Neural cell (in vitro differentiated cells): Measurements from ENCODE around the gene METRN. TPM values are rescaled to one million over a fixed set of nuclear protein-coding genes. Genes with fewer than 3 reads are reported as not detected.
A peak's percentile ranks its signal among the peaks of the same experiment; 100 is the strongest.

Source experiments
- H2AFZ ChIP-seq: fragments of 200-600, 300-800 bp; sonication (generic), shearing (Covaris generic); 2 replicates; pipeline ENCODE4 v1.6.0; 2014; ENCODE audit warnings: low read depth, mild to moderate bottlenecking, antibody characterized with exemption, low read length, moderate library complexity
- H3F3A ChIP-seq: fragments of 200-600 bp; shearing (Covaris generic); 2 replicates; pipeline ENCODE4 v1.6.1; 2016; ENCODE audit warnings: mild to moderate bottlenecking, moderate library complexity, mixed read lengths, antibody characterized with exemption, low read length; ENCODE audit not compliant: insufficient read depth, poor library complexity, severe bottlenecking
- H3K27ac ChIP-seq: fragments of 200-600, 300-800 bp; sonication (generic), shearing (Covaris generic); 2 replicates; pipeline ENCODE4 v1.5.1; 2014; ENCODE audit warnings: mild to moderate bottlenecking, low read length, moderate library complexity
- H3K27me3 ChIP-seq: fragments of 300-800, 200-600 bp; sonication (generic), shearing (Covaris generic); 2 replicates; pipeline ENCODE4 v1.6.0; 2014; ENCODE audit warnings: mild to moderate bottlenecking, low read depth, low read length, moderate library complexity; ENCODE audit not compliant: insufficient read depth
- H3K36me3 ChIP-seq: fragments of 300-800, 200-600 bp; sonication (generic), shearing (Covaris generic); 2 replicates; pipeline ENCODE4 v1.5.1; 2014; ENCODE audit warnings: mild to moderate bottlenecking, antibody characterized with exemption, low read length, moderate library complexity; ENCODE audit not compliant: insufficient read depth
- H3K4me2 ChIP-seq: fragments of 300-800, 200-600 bp; sonication (generic), shearing (Covaris generic); 2 replicates; pipeline ENCODE4 v1.6.0; 2014; ENCODE audit warnings: mild to moderate bottlenecking, low read length
- H3K4me3 ChIP-seq: fragments of 300-800, 200-600 bp; sonication (generic), shearing (Covaris generic); 2 replicates; pipeline ENCODE4 v1.5.1; 2014; ENCODE audit warnings: mild to moderate bottlenecking, low read length, moderate library complexity
- H3K79me2 ChIP-seq: fragments of 200-600 bp; shearing (Covaris generic); replicated peaks from 2 replicates; pipeline ENCODE4 v1.6.0; 2014; ENCODE audit warnings: mild to moderate bottlenecking, low read length, moderate library complexity; ENCODE audit not compliant: insufficient read depth
- H3K9ac ChIP-seq: fragments of 300-800, 200-600 bp; sonication (generic), shearing (Covaris generic); 2 replicates; pipeline ENCODE4 v1.6.1; 2016; ENCODE audit warnings: mild to moderate bottlenecking, low read length, mixed read lengths
- H3K9me2 ChIP-seq: fragments of 200-600 bp; shearing (Covaris generic); 2 replicates; pipeline ENCODE4 v1.6.1; 2016; ENCODE audit warnings: mild to moderate bottlenecking, low read length, mixed read lengths; ENCODE audit not compliant: insufficient read depth
- H3K9me3 ChIP-seq: fragments of 200-600, 300-800 bp; sonication (generic), shearing (Covaris generic); 2 replicates; pipeline ENCODE4 v1.6.1; 2016; ENCODE audit warnings: mild to moderate bottlenecking, mixed run types, low read length, moderate library complexity, mixed read lengths
- H4K20me1 ChIP-seq: fragments of 200-600 bp; shearing (Covaris generic); 2 replicates; pipeline ENCODE4 v1.6.1; 2016; ENCODE audit warnings: mild to moderate bottlenecking, mixed run types; ENCODE audit not compliant: insufficient read depth
- CTCF ChIP-seq: fragments of 450-650 bp; IDR thresholded peaks from 2 replicates; pipeline ENCODE4 v1.5.1; 2014; ENCODE audit warnings: antibody characterized with exemption, mild to moderate bottlenecking, moderate library complexity; ENCODE audit not compliant: poor library complexity, severe bottlenecking
- EP300 ChIP-seq: fragments of 450-650 bp; conservative IDR thresholded peaks from 2 replicates; pipeline ENCODE4 v1.6.1; 2014; ENCODE audit warnings: antibody characterized with exemption, mild to moderate bottlenecking, moderate library complexity; ENCODE audit not compliant: poor library complexity, severe bottlenecking
- EZH2 ChIP-seq: fragments of 200-600, 300-800 bp; shearing (Covaris generic), sonication (generic); IDR thresholded peaks from 2 replicates; pipeline ENCODE4 v1.6.1; 2014; ENCODE audit warnings: antibody characterized with exemption, low read length, borderline replicate concordance, mild to moderate bottlenecking; ENCODE audit not compliant: insufficient read depth, poor library complexity, severe bottlenecking
- MXI1 ChIP-seq: fragments of 450-650 bp; conservative IDR thresholded peaks from 2 replicates; pipeline ENCODE4 v1.6.1; 2014; ENCODE audit warnings: antibody characterized with exemption, mild to moderate bottlenecking; ENCODE audit not compliant: poor library complexity, severe bottlenecking
- POLR2AphosphoS5 ChIP-seq: IDR thresholded peaks from 2 replicates; pipeline ENCODE4 v1.6.1; 2012
- RAD21 ChIP-seq: fragments of 450-650 bp; conservative IDR thresholded peaks from 2 replicates; pipeline ENCODE4 v1.6.1; 2014; ENCODE audit warnings: antibody characterized with exemption, mild to moderate bottlenecking, moderate library complexity
- REST ChIP-seq: IDR thresholded peaks from 2 replicates; pipeline ENCODE4 v1.6.1; 2012; ENCODE audit warnings: borderline replicate concordance
- SMC3 ChIP-seq: fragments of 450-650 bp; conservative IDR thresholded peaks from 2 replicates; pipeline ENCODE4 v1.6.1; 2014; ENCODE audit warnings: antibody characterized with exemption, mild to moderate bottlenecking, moderate library complexity; ENCODE audit not compliant: poor library complexity
- TAF1 ChIP-seq: IDR thresholded peaks from 2 replicates; pipeline ENCODE4 v1.6.1; 2012; ENCODE audit warnings: low read depth
- polyA plus RNA-seq: library from polyadenylated mRNA; depleted of rRNA; stranded (reverse); fragments of >200 nt; gene quantifications from 2 replicates; pipeline ENCODE4 v1.2.3, GENCODE V29; 2014

Gene METRN
- polyA plus RNA-seq, 1 donor from 2014 or later = 37.6 TPM

GRCh38 chr16:682493-683395 lies 32.2 kb upstream of the METRN start:
- no peaks in the 10 kb centered on the region for H3K27me3 ChIP-seq
- no peaks in the 10 kb centered on the region for H3K9me2 ChIP-seq
- H3K27ac ChIP-seq = no peak overlapping the region
- H3K9me3 ChIP-seq = no peaks in the 10 kb centered on the region
- H2AFZ ChIP-seq = no peak overlapping the region
- H4K20me1 ChIP-seq = peaks cover 6% of the 10 kb centered on the region
- H3K79me2 ChIP-seq = peaks cover 20% of the 10 kb centered on the region
- TF ChIP-seq TAF1 (no peak), POLR2AphosphoS5 (no peak), REST (no peak), CTCF (no peak), SMC3 (no peak), EP300 (no peak), EZH2 (no peak)
- no peaks in the 10 kb centered on the region for H3F3A ChIP-seq
- no peaks in the 10 kb centered on the region for H3K36me3 ChIP-seq
- H3K4me2 ChIP-seq = no peak overlapping the region
- no peak overlapping the region for H3K9ac ChIP-seq
- peak overlapping the region; percentile 71 for H3K4me3 ChIP-seq

GRCh38 chr16:683396-684070 lies 31.4 kb upstream of the METRN start:
- H3K4me3 ChIP-seq = peak overlapping the region; percentile 71
- H3K4me2 ChIP-seq = no peak overlapping the region
- no peaks in the 10 kb centered on the region for H3F3A ChIP-seq
- H2AFZ ChIP-seq = no peak overlapping the region
- H3K27me3 ChIP-seq = no peaks in the 10 kb centered on the region
- peaks cover 20% of the 10 kb centered on the region for H3K79me2 ChIP-seq
- H3K9ac ChIP-seq = peak overlapping the region; percentile 52
- no peak overlapping the region for H3K27ac ChIP-seq
- TF ChIP-seq POLR2AphosphoS5 (no peak), EZH2 (no peak), EP300 (no peak), MXI1 (no peak), SMC3 (no peak), REST (no peak), RAD21 (no peak)
- no peaks in the 10 kb centered on the region for H3K36me3 ChIP-seq
- no peaks in the 10 kb centered on the region for H3K9me3 ChIP-seq
- H4K20me1 ChIP-seq = peaks cover 6% of the 10 kb centered on the region
- no peaks in the 10 kb centered on the region for H3K9me2 ChIP-seq
